GM18519 (cell line): ENCODE measurements around the gene KIDINS220.

ENCODE experiments used
- ATAC-seq: cut with Tn5 transposase; IDR thresholded peaks from one replicate; pipeline ENCODE4 v1.9.1; 2021; ENCODE audit warnings: mild to moderate bottlenecking, moderate library complexity; ENCODE audit not compliant: unreplicated experiment, low FRiP score

The KIDINS220 gene

GRCh38 chr2:8853426-8853825 lies 16.0 kb upstream of the KIDINS220 start:
- ATAC-seq = no peak

- ATAC-seq = no peak
Measured at GRCh38 chr2:8851811-8852560, 14.6 kb upstream of the KIDINS220 start.

GRCh38 chr2:8850845-8851487 lies 13.6 kb upstream of the KIDINS220 start:
- ATAC-seq = no peak

GRCh38 chr2:8849327-8849726 lies 11.9 kb upstream of the KIDINS220 start:
- ATAC-seq = no peak

GRCh38 chr2:8848328-8849100 lies 11.1 kb upstream of the KIDINS220 start:
- ATAC-seq = no peak

GRCh38 chr2:8847400-8847799 lies 10.0 kb upstream of the KIDINS220 start:
- no peak for ATAC-seq

- no peak for ATAC-seq
Measured at GRCh38 chr2:8841932-8842331, 4.5 kb upstream of the KIDINS220 start.

GRCh38 chr2:8840475-8841091 lies 3.2 kb upstream of the KIDINS220 start:
- ATAC-seq = no peak

- ATAC-seq = no peak
Measured at GRCh38 chr2:8839189-8839965, 2.0 kb upstream of the KIDINS220 start.

- ATAC-seq = no peak
Measured at GRCh38 chr2:8837795-8838140, 355 bp upstream of the KIDINS220 start.

- no peak for ATAC-seq
Measured at GRCh38 chr2:8835279-8835678, 2.1 kb downstream of the KIDINS220 start.

GRCh38 chr2:8833853-8834252 lies 3.6 kb downstream of the KIDINS220 start:
- ATAC-seq = no peak

- ATAC-seq = no peak
Measured at GRCh38 chr2:8831516-8831915, 5.9 kb downstream of the KIDINS220 start.

GRCh38 chr2:8827729-8828128 lies 9.7 kb downstream of the KIDINS220 start:
- no peak for ATAC-seq

GRCh38 chr2:8822218-8822617 lies 15.2 kb downstream of the KIDINS220 start:
- ATAC-seq = no peak

GRCh38 chr2:8821276-8822217 lies 15.9 kb downstream of the KIDINS220 start:
- no peak for ATAC-seq

GRCh38 chr2:8819948-8820347 lies 17.5 kb downstream of the KIDINS220 start:
- ATAC-seq = no peak

- ATAC-seq = no peak
Measured at GRCh38 chr2:8819194-8819593, 18.2 kb downstream of the KIDINS220 start.

GRCh38 chr2:8817221-8817620 lies 20.2 kb downstream of the KIDINS220 start:
- no peak for ATAC-seq
